Ishikawa (cell line): Measurements from ENCODE around the gene TYK2.

ENCODE experiments used
- CEBPB ChIP-seq: IDR thresholded peaks from 2 replicates; pipeline ENCODE4 v1.6.1; 2012
- CREB1 ChIP-seq: IDR thresholded peaks from 2 replicates; pipeline ENCODE4 v1.6.1; 2012; ENCODE audit warnings: low read depth
- EGR1 ChIP-seq: IDR thresholded peaks from 2 replicates; pipeline ENCODE4 v1.6.1; 2012
- EP300 ChIP-seq: IDR thresholded peaks from 2 replicates; pipeline ENCODE4 v1.6.1; 2012; ENCODE audit warnings: borderline replicate concordance
- FOXM1 ChIP-seq: IDR thresholded peaks from 2 replicates; pipeline ENCODE4 v1.6.1; 2012; ENCODE audit warnings: low read depth, borderline replicate concordance
- NFIC ChIP-seq: IDR thresholded peaks from 2 replicates; pipeline ENCODE4 v1.6.1; 2012
- RAD21 ChIP-seq: IDR thresholded peaks from 2 replicates; pipeline ENCODE4 v1.6.1; 2012; ENCODE audit warnings: low read depth
- TAF1 ChIP-seq: IDR thresholded peaks from 2 replicates; pipeline ENCODE4 v1.6.1; 2012; ENCODE audit warnings: low read depth, mild to moderate bottlenecking
- TCF12 ChIP-seq: IDR thresholded peaks from 2 replicates; pipeline ENCODE4 v1.6.1; 2012; ENCODE audit warnings: low read depth
- TEAD4 ChIP-seq: IDR thresholded peaks from 2 replicates; pipeline ENCODE4 v1.6.1; 2012
- YY1 ChIP-seq: IDR thresholded peaks from 2 replicates; pipeline ENCODE4 v1.6.1; 2012; ENCODE audit warnings: low read depth
- ZBTB7A ChIP-seq: IDR thresholded peaks from 2 replicates; pipeline ENCODE4 v1.6.1; 2012; ENCODE audit warnings: low read depth
- TF ChIP-seq, protein P1 (sequence below): IDR thresholded peaks from 2 replicates; pipeline ENCODE4 v1.6.1; 2012
- TF ChIP-seq, protein P2 (sequence below): IDR thresholded peaks from 2 replicates; pipeline ENCODE4 v1.6.1; 2012
- TF ChIP-seq, protein P3 (sequence below): IDR thresholded peaks from 2 replicates; pipeline ENCODE4 v1.6.1; 2012; ENCODE audit warnings: low read depth, mild to moderate bottlenecking

The TYK2 gene

DNA sequence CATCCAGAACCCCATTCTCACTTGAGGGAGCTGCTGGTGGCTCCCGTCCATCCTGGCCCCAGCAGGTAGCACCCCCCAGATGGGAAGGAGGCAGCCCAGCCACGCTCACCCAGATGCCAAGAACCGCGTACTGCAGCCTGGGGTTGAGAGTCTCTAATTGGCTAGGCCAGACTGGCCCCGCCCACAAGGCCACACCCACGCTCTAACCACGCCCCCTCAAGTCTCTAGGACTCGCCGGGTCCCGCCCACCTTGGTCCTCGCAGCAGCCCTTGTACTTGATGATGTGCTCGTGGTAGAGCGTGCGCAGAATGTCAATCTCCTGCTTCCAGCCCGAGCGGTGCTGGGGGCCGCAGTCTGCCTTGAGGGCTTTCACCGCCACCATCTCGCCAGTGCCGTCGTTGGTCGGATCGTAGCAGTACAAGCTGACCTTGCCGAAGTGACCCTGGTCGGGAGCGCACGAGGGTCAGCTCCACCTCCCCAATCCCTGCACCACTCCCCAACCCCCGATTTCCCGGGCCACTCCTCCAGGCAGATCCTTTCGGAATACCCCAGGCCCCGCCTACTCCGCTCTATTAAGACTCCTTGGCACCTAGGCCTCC lies 26.5 kb downstream of the TYK2 start:
- no peak for TF ChIP-seq TEAD4
- no peak for TF ChIP-seq FOXM1
- TF ChIP-seq RAD21: no peak
- TF ChIP-seq TCF12: no peak
- no peak for TF ChIP-seq TAF1
- TF ChIP-seq, protein P1, sequence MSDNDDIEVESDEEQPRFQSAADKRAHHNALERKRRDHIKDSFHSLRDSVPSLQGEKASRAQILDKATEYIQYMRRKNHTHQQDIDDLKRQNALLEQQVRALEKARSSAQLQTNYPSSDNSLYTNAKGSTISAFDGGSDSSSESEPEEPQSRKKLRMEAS: no peak
- no peak for TF ChIP-seq EGR1
- TF ChIP-seq, protein P2, sequence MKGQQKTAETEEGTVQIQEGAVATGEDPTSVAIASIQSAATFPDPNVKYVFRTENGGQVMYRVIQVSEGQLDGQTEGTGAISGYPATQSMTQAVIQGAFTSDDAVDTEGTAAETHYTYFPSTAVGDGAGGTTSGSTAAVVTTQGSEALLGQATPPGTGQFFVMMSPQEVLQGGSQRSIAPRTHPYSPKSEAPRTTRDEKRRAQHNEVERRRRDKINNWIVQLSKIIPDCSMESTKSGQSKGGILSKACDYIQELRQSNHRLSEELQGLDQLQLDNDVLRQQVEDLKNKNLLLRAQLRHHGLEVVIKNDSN: no peak
- no peak for TF ChIP-seq CREB1
- no peak for TF ChIP-seq NFIC
- no peak for TF ChIP-seq ZBTB7A
- TF ChIP-seq, protein P3, sequence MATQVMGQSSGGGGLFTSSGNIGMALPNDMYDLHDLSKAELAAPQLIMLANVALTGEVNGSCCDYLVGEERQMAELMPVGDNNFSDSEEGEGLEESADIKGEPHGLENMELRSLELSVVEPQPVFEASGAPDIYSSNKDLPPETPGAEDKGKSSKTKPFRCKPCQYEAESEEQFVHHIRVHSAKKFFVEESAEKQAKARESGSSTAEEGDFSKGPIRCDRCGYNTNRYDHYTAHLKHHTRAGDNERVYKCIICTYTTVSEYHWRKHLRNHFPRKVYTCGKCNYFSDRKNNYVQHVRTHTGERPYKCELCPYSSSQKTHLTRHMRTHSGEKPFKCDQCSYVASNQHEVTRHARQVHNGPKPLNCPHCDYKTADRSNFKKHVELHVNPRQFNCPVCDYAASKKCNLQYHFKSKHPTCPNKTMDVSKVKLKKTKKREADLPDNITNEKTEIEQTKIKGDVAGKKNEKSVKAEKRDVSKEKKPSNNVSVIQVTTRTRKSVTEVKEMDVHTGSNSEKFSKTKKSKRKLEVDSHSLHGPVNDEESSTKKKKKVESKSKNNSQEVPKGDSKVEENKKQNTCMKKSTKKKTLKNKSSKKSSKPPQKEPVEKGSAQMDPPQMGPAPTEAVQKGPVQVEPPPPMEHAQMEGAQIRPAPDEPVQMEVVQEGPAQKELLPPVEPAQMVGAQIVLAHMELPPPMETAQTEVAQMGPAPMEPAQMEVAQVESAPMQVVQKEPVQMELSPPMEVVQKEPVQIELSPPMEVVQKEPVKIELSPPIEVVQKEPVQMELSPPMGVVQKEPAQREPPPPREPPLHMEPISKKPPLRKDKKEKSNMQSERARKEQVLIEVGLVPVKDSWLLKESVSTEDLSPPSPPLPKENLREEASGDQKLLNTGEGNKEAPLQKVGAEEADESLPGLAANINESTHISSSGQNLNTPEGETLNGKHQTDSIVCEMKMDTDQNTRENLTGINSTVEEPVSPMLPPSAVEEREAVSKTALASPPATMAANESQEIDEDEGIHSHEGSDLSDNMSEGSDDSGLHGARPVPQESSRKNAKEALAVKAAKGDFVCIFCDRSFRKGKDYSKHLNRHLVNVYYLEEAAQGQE: no peak
- no peak for TF ChIP-seq CEBPB
- TF ChIP-seq EP300: no peak
- TF ChIP-seq YY1: no peak

DNA sequence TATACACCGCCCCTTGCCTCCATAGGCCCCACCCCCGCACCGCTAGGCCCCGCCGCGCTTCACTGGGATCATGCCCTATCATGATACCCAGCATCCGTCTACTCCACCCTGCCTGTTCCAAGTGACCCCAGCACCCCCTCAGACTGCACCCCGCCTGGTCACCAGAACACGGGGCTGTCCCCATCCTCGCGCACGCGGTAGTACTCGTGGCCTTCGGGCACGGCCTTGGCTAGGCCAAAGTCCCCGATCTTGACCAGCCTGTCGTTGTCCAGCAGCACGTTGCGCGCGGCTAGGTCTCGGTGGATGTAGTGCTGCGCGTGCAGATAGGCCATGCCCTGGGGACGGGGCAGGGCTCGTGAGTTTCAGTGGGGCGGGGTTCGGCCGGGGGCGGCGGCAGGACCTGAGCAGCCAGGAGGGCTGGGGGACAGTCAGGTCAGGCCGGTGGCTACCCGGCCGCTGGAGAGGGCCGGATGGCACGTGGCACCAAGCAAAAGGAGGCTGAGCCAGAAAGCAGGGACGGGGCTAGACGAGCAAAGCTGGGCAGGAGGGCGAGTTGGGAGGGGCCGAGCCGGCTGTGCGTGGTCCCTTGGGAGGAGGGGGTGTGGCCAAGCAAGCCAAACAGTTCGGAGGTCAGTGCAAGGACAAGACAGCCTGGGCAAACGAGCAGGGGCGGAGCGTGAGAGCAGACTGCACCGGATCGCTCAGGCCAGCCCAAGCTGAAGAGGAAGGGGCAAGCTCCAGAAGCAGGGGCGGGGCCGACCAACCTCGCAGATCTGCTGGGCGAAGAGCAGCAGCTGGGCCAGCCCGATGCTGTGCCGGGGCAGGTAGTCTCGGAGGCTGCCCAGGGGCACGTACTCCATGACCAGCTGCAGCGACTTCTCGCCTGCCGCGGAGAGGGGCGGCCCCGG lies 27.4 kb downstream of the TYK2 start:
- no peak for TF ChIP-seq CREB1
- no peak for TF ChIP-seq TCF12
- TF ChIP-seq FOXM1: no peak
- no peak for TF ChIP-seq EGR1
- TF ChIP-seq, protein P3: no peak
- TF ChIP-seq YY1: no peak
- TF ChIP-seq CEBPB: no peak
- TF ChIP-seq, protein P1: no peak
- TF ChIP-seq TAF1: no peak
- no peak for TF ChIP-seq TEAD4
- TF ChIP-seq ZBTB7A: no peak
- no peak for TF ChIP-seq RAD21

DNA sequence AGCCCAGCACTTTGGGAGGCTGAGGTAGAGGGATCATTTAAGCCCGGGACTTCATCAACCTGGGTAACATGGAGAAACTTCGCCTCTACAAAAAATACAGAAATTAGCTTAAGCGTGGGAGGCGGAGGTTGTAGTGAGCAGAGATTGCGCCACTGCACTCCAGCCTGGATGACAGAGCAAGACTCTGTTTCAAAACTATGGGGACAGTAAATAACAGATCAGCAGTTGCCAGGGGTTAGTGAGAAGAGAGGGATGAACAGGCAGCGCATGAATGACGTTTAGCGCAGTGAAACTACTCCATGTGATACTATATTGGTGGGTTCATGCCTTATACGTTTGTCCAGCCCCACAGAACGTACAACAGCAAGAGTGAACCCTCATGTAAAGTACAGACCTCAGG lies 33.9 kb downstream of the TYK2 start:
- TF ChIP-seq NFIC (no peak), FOXM1 (no peak), YY1 (no peak), ZBTB7A (no peak), EP300 (no peak), RAD21 (no peak), EGR1 (no peak), CREB1 (no peak), TEAD4 (no peak), TCF12 (no peak), TAF1 (no peak), CEBPB (no peak)
- TF ChIP-seq, protein P3: no peak
- TF ChIP-seq, protein P1: no peak
- TF ChIP-seq, protein P2: no peak

DNA sequence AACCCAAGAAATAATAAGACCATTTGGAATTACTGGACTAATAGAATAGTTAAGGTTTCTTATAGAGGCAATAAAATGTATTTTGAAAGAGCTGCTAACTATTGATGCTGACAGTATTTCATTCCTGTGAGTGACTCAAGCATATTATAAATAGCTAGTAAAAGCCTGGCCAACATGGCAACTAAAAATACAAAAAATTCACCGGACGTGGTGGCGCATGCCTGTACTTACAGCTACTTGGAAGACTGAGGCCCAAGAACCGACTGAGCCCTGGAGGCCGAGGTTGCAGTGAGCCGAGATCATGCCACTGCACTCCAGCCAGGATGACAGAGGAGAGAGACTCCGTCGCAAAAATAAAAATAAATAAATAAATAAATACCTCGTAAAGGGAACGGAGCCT lies 35.6 kb downstream of the TYK2 start:
- TF ChIP-seq FOXM1: no peak
- TF ChIP-seq NFIC: no peak
- no peak for TF ChIP-seq TEAD4
- no peak for TF ChIP-seq EGR1
- TF ChIP-seq EP300: no peak
- no peak for TF ChIP-seq TCF12
- TF ChIP-seq, protein P1: no peak
- TF ChIP-seq, protein P3: no peak
- no peak for TF ChIP-seq YY1
- no peak for TF ChIP-seq CREB1
- no peak for TF ChIP-seq RAD21
- TF ChIP-seq, protein P2: no peak
- TF ChIP-seq CEBPB: no peak
- TF ChIP-seq TAF1: no peak
- TF ChIP-seq ZBTB7A: no peak
